Measurements from ENCODE around the gene NCOA7.
"Not testable (repeated sequence)": the region's sequence is repeated elsewhere in the genome, so short reads cannot be mapped to it uniquely, and the experiment has no call there.

The NCOA7 gene

DNA sequence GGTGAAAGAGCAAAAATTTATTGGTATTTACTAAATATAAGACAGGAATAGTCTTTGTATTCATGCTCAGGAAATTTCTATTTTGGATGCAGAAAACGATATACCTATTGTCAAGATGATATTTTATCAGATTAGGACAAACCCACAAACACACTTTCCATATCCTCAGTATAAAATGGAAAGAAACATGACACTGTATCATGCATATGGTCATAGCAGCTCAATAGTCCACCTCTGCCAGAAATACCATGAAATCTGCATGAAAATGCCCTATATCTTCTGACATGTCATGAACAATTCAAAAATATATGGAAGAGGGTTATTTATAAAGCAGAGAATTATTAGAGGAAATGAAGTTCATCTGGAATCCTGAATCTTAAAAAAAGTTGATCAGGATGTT lies 154.1 kb downstream of the NCOA7 start:
- no peak for DNase-seq (ENCODE audit: low spot score)

GRCh38 chr6:125945378-125946141 lies 154.8 kb downstream of the NCOA7 start:
- DNase-seq (ENCODE audit: low spot score): no peak

- DNase-seq (ENCODE audit: low spot score): no peak
Measured at GRCh38 chr6:125947615-125948014, 156.9 kb downstream of the NCOA7 start.

GRCh38 chr6:125948455-125948854 lies 157.7 kb downstream of the NCOA7 start:
- no peak for DNase-seq (ENCODE audit: low spot score)

GRCh38 chr6:125949069-125949468 lies 158.3 kb downstream of the NCOA7 start:
- DNase-seq (ENCODE audit: low spot score): no peak

GRCh38 chr6:125950293-125950692 lies 159.5 kb downstream of the NCOA7 start:
- DNase-seq (ENCODE audit: low spot score): no peak

- DNase-seq (ENCODE audit: low spot score): not testable (repeated sequence)
Measured at GRCh38 chr6:125950716-125951115, 160.0 kb downstream of the NCOA7 start.

DNA sequence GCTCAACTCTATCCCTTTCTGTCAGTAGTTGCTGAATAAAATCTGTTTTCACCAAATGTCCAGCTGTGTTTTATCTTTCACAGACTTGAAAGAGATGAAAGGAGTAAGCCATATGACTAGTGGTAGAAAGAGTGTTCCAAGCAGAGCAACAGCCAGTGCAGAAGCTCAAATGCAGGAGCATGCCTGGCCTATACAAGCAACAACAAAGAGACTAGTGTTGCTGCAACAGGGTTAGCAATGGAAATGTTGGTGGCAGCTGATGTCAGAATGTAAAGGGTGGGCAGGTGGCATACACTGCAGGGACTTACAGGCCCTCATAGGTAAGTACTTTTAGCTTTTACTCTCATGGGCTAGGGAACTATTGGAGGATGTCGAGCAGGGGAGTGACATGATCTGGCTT lies 160.6 kb downstream of the NCOA7 start:
- DNase-seq (ENCODE audit: low spot score): no peak

DNA sequence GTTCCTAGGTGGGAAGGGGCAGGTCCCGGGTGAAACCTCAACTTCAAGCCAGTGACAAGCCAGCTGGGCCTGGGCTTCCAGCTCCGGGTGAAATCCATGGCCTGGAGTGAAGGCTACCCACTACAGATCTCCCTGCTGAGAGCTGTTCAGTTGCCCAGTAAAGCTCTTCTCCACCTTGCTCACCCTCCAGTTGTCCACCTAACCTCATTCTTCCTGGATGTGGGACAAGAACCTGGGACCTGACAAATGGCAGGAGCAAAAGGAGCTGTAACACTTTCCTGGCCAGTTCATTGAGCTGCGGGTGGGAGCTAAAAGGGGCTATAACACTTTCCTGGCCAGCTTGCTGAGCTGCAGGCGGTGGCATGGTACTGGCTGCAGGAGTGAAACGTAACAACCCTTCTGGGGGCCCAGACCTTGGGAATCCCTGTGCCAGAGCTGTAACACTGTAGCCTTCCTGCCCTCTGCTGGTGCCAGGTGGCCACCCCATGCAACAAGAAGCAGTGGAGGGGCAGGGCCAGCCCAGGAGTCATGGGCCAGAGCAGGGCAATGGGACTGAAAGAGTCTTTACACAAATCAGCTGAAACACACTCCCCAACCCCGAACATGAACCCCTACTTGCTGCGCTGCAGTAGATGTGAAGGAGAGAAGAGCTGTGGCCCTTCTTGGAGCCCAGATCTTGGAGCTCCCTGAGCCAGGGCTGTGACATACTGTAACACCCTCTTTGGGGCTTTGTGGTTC lies 162.2 kb downstream of the NCOA7 start:
- DNase-seq (ENCODE audit: low spot score): no peak

- peak; percentile 29 for DNase-seq (ENCODE audit: low spot score)
Measured at GRCh38 chr6:125953502-125953875, 162.7 kb downstream of the NCOA7 start.

- no peak for DNase-seq (ENCODE audit: low spot score)
Measured at GRCh38 chr6:125954735-125955339, 164.1 kb downstream of the NCOA7 start.

- no peak for DNase-seq (ENCODE audit: low spot score)
Measured at GRCh38 chr6:125955973-125956372, 165.2 kb downstream of the NCOA7 start.

GRCh38 chr6:125956506-125957390 lies 166.0 kb downstream of the NCOA7 start, which contains the start of gene HINT3:
HINT3 (plus strand) TSS chr6:125956770; CDS start chr6:125956978, 208 bp downstream.
- peak; percentile 98 for DNase-seq (ENCODE audit: low spot score)

GRCh38 chr6:125957391-125957693 lies 166.6 kb downstream of the NCOA7 start:
- no peak for DNase-seq (ENCODE audit: low spot score)

GRCh38 chr6:125957845-125958244 lies 167.1 kb downstream of the NCOA7 start:
- DNase-seq (ENCODE audit: low spot score): no peak

DNA sequence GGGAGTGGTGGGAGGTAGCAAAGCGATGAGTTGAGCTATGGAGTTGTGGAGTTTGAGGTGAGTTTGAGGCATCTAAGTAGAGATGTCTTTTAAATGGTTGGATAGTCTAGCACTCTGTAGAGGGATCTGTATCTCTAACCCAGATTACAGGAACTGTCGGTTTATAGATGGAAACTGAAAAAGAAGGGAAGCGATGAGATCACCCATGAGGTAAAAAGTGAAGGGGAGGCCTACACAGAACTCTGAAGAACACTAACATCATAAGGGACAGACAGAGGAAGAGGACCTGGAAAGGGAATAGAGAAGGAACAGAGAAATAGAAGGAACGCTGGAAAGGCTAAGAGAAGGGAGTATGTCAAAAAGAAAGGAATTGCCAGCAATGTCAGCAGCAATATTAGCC lies 168.3 kb downstream of the NCOA7 start:
- no peak for DNase-seq (ENCODE audit: low spot score)

GRCh38 chr6:125961117-125961516 lies 170.4 kb downstream of the NCOA7 start:
- DNase-seq (ENCODE audit: low spot score): no peak

DNA sequence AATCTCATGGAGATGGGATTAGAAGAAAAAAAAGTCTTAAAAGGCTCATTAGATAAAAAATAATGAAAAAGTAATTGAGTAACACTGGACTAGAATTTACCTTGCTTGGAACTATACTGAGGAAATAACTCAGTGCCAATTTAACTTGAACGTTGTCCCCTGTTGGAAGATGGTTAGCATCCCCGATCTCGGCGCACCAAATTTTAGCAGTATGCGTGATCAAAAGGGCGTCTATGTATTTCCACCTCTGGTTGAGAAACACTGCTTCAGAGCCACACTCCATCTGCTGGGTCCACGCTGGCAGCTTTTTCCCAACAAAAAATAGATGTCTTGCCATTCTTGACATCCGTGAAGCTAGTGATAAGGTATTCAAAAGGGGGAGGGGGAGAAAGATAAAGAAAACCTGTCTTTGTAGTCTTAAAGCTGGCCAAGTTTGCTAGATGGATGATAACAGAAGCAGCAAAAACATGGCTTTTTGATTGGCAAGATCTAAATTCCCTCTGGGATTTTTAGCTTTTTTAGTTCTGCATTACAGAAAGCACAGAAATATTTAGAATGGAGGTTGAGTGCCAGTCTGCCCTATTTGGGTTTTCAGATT lies 172.2 kb downstream of the NCOA7 start:
- no peak for DNase-seq (ENCODE audit: low spot score)

DNA sequence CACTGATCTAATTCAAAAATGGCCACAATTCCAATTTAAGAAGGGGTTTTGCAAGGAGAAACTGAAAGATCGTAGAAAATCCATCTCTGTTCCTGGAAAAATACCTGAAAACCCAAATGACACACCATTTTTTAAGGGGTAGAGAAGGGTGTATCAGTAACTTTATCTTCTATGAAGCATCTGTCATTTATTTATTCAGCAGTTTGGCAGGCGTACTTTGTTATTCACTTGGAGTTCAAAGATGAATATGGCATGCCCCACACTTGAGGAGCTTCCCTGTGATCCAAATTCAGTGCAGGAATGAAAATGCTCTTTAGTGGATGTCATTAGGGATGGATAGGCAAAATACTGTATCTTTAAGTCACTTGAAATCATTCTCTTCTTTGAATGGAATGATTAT lies 173.1 kb downstream of the NCOA7 start:
- no peak for DNase-seq (ENCODE audit: low spot score)

GRCh38 chr6:125966569-125966968 lies 175.8 kb downstream of the NCOA7 start:
- no peak for DNase-seq (ENCODE audit: low spot score)

- no peak for DNase-seq (ENCODE audit: low spot score)
Measured at GRCh38 chr6:125968493-125968892, 177.7 kb downstream of the NCOA7 start.

Measured in SK-N-DZ (cell line).